Measurements from ENCODE around the gene PTPN4.
A peak's percentile ranks its signal among the peaks of the same experiment; 100 is the strongest.

Gene PTPN4

DNA sequence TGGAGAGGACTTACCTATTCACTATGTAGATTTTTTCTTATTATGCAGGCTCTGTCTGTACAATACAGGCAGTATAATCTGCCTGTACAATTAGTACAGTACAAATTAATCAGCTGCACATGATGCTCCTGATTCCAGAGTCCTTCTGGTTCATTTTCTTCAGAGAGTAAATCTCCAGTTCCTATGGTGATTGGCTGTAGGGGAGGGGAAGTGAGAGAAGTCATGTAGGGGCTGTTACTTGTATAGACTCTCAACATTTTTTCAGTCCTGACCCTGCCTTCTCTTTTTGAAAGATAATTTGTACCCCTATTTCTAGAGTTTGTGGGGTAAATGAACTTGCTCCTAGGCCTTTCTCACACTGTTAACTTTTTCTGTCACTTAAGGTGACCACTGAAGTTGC lies 54.5 kb downstream of the PTPN4 start:
- H3K27me3 ChIP-seq (ENCODE audit: insufficient read depth, low read length): no peaks in the 10 kb centered on the region
- no peak overlapping the region for H3K23ac ChIP-seq (ENCODE audit: low read length)
- no peak overlapping the region for H4K91ac ChIP-seq (ENCODE audit: low read depth, low read length)
- no peaks in the 10 kb centered on the region for H3K79me1 ChIP-seq (ENCODE audit: low read length)
- no peak overlapping the region for H3K4me2 ChIP-seq (ENCODE audit: low read length)
- H2AFZ ChIP-seq (ENCODE audit: insufficient read depth, low read length, poor library complexity): no peak overlapping the region
- no peak overlapping the region for H2BK120ac ChIP-seq (ENCODE audit: insufficient read depth, low read length, poor library complexity)
- H3K4me3 ChIP-seq (ENCODE audit: low read depth, low read length): no peak overlapping the region
- no peak overlapping the region for H3K9ac ChIP-seq (ENCODE audit: low read length)
- H3K4me1 ChIP-seq (ENCODE audit: control insufficient read depth in 1 of 2, insufficient read depth in 2 of 2, low read length in 2 of 2): no peaks in the 10 kb centered on the region
- no peaks in the 10 kb centered on the region for H3K36me3 ChIP-seq (ENCODE audit: control insufficient read depth in 1 of 2, insufficient read depth in 2 of 2, low read length in 2 of 2)
- no peaks in the 10 kb centered on the region for H3K9me3 ChIP-seq (ENCODE audit: insufficient read depth, low read depth, low read length)
- no peak for DNase-seq
- H3K4ac ChIP-seq (ENCODE audit: low read depth, low read length): no peak overlapping the region
- no peak overlapping the region for H4K12ac ChIP-seq (ENCODE audit: low read depth, low read length)
- no peak overlapping the region for H2BK12ac ChIP-seq (ENCODE audit: low read length)
- H3K79me2 ChIP-seq (ENCODE audit: control insufficient read depth, insufficient read depth, low read length, poor library complexity): no peaks in the 10 kb centered on the region
- no peak overlapping the region for H3K14ac ChIP-seq (ENCODE audit: low read length)
- H3K27ac ChIP-seq (ENCODE audit: low read depth, low read length): no peak overlapping the region
- H3K18ac ChIP-seq (ENCODE audit: low read length): no peak overlapping the region
- no peak overlapping the region for H4K8ac ChIP-seq (ENCODE audit: low read depth, low read length)
- no peak overlapping the region for H2BK5ac ChIP-seq (ENCODE audit: low read depth, low read length, poor library complexity)
- no peak overlapping the region for H2AK5ac ChIP-seq (ENCODE audit: low read length)

DNA sequence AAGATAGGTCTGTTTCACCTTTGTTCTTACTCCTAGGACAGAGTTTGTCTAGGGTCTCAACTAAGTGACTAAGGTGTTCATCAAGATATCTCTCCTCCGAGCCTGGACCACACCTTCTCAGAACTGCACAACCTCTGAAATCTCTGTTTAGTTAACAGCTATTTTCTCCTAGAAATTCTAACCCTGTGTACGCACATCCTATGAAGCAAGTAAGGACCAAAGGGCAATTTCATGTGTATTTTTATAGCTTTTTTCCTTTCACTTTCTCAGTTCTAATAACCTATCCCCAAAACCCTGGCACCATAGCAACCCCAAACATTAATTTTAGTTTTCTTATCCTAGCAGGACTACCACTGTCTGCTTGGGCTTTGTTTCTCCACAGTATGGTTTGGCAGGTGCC lies 59.1 kb downstream of the PTPN4 start:
- H4K12ac ChIP-seq (ENCODE audit: low read depth, low read length): no peak overlapping the region
- no peak overlapping the region for H3K18ac ChIP-seq (ENCODE audit: low read length)
- H2BK5ac ChIP-seq (ENCODE audit: low read depth, low read length, poor library complexity): no peak overlapping the region
- no peak overlapping the region for H2BK120ac ChIP-seq (ENCODE audit: insufficient read depth, low read length, poor library complexity)
- H3K4me3 ChIP-seq (ENCODE audit: low read depth, low read length): no peak overlapping the region
- H3K23ac ChIP-seq (ENCODE audit: low read length): no peak overlapping the region
- no peaks in the 10 kb centered on the region for H3K79me2 ChIP-seq (ENCODE audit: control insufficient read depth, insufficient read depth, low read length, poor library complexity)
- no peak overlapping the region for H3K4me2 ChIP-seq (ENCODE audit: low read length)
- no peaks in the 10 kb centered on the region for H3K27me3 ChIP-seq (ENCODE audit: insufficient read depth, low read length)
- no peak overlapping the region for H2BK12ac ChIP-seq (ENCODE audit: low read length)
- no peak overlapping the region for H3K14ac ChIP-seq (ENCODE audit: low read length)
- no peak overlapping the region for H4K91ac ChIP-seq (ENCODE audit: low read depth, low read length)
- H3K4ac ChIP-seq (ENCODE audit: low read depth, low read length): no peak overlapping the region
- H3K36me3 ChIP-seq (ENCODE audit: control insufficient read depth in 1 of 2, insufficient read depth in 2 of 2, low read length in 2 of 2): no peaks in the 10 kb centered on the region
- DNase-seq: no peak
- H3K27ac ChIP-seq (ENCODE audit: low read depth, low read length): no peak overlapping the region
- H2AFZ ChIP-seq (ENCODE audit: insufficient read depth, low read length, poor library complexity): no peak overlapping the region
- H3K79me1 ChIP-seq (ENCODE audit: low read length): no peaks in the 10 kb centered on the region
- H3K9me3 ChIP-seq (ENCODE audit: insufficient read depth, low read depth, low read length): peaks cover 1% of the 10 kb centered on the region
- WGBS (ENCODE audit: extremely low coverage, insufficient coverage, insufficient read length): no CpG with 5 or more reads among the region's 2 CpGs
- no peak overlapping the region for H3K9ac ChIP-seq (ENCODE audit: low read length)
- no peak overlapping the region for H2AK5ac ChIP-seq (ENCODE audit: low read length)
- H3K4me1 ChIP-seq (ENCODE audit: control insufficient read depth in 1 of 2, insufficient read depth in 2 of 2, low read length in 2 of 2): peaks cover 0 to 2% of the 10 kb centered on the region in 2 experiments
- H4K8ac ChIP-seq (ENCODE audit: low read depth, low read length): no peak overlapping the region

DNA sequence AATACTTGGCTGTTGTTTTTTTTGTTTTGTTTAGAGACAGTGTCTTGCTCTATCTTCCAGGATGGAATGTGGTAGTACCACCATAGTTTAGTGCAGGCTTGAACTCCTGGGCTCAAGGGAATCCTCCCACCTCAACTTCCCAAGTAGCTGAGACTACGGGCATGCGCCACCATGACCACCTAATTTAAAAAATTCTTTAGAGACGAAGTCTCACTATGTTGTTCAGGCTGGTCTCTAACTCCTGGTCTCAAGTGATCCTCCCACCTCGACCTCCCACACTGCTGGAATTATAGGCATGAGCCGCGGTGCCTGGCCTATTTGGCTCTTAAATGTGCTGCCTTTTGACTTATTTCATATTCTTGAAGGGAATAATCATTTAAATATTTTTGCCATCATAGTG lies 60.1 kb downstream of the PTPN4 start:
- H3K79me2 ChIP-seq (ENCODE audit: control insufficient read depth, insufficient read depth, low read length, poor library complexity): no peaks in the 10 kb centered on the region
- no peaks in the 10 kb centered on the region for H3K36me3 ChIP-seq (ENCODE audit: control insufficient read depth in 1 of 2, insufficient read depth in 2 of 2, low read length in 2 of 2)
- no peak overlapping the region for H4K8ac ChIP-seq (ENCODE audit: low read depth, low read length)
- H3K79me1 ChIP-seq (ENCODE audit: low read length): no peaks in the 10 kb centered on the region
- H3K18ac ChIP-seq (ENCODE audit: low read length): no peak overlapping the region
- no peak overlapping the region for H3K4ac ChIP-seq (ENCODE audit: low read depth, low read length)
- H2AK5ac ChIP-seq (ENCODE audit: low read length): no peak overlapping the region
- H3K14ac ChIP-seq (ENCODE audit: low read length): no peak overlapping the region
- no peak overlapping the region for H2BK12ac ChIP-seq (ENCODE audit: low read length)
- DNase-seq: peak; percentile 6 to 50
- H3K9me3 ChIP-seq (ENCODE audit: insufficient read depth, low read depth, low read length): peaks cover 1% of the 10 kb centered on the region
- H3K4me1 ChIP-seq (ENCODE audit: control insufficient read depth in 1 of 2, insufficient read depth in 2 of 2, low read length in 2 of 2): peaks cover 0 to 2% of the 10 kb centered on the region in 2 experiments
- no peak overlapping the region for H3K4me2 ChIP-seq (ENCODE audit: low read length)
- H4K12ac ChIP-seq (ENCODE audit: low read depth, low read length): no peak overlapping the region
- no peak overlapping the region for H3K4me3 ChIP-seq (ENCODE audit: low read depth, low read length)
- WGBS (ENCODE audit: extremely low coverage, insufficient coverage, insufficient read length): no CpG with 5 or more reads among the region's 6 CpGs
- H3K9ac ChIP-seq (ENCODE audit: low read length): no peak overlapping the region
- no peak overlapping the region for H2BK120ac ChIP-seq (ENCODE audit: insufficient read depth, low read length, poor library complexity)
- H3K27me3 ChIP-seq (ENCODE audit: insufficient read depth, low read length): no peaks in the 10 kb centered on the region
- no peak overlapping the region for H2BK5ac ChIP-seq (ENCODE audit: low read depth, low read length, poor library complexity)
- H3K27ac ChIP-seq (ENCODE audit: low read depth, low read length): no peak overlapping the region
- H3K23ac ChIP-seq (ENCODE audit: low read length): no peak overlapping the region
- no peak overlapping the region for H4K91ac ChIP-seq (ENCODE audit: low read depth, low read length)
- no peak overlapping the region for H2AFZ ChIP-seq (ENCODE audit: insufficient read depth, low read length, poor library complexity)

DNA sequence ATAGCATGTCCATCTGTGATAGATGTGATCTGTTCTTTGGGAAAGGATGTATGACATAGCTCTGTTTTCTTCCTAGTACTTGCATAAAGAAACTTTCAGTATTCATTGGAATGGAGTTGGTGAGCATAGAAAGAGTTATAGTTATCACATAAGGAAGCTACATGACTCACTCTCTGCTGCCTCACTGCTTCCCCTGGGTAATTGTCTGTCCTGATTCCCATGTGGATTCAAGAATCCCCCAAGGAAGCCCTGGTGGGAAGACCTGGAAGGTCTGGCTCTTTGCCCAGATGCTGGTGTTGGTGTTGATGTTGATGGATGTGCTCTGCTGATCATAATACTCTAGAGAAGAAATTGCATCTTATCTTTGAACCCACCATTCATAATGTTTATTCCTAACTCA lies 60.6 kb downstream of the PTPN4 start:
- Histone ChIP-seq H4K8ac (ENCODE audit: low read depth, low read length) (no peak overlapping the region), H3K9me3 (ENCODE audit: insufficient read depth, low read depth, low read length) (peaks cover 1% of the 10 kb centered on the region), H3K79me1 (ENCODE audit: low read length) (no peaks in the 10 kb centered on the region), H2AFZ (ENCODE audit: insufficient read depth, low read length, poor library complexity) (no peak overlapping the region), H3K18ac (ENCODE audit: low read length) (no peak overlapping the region), H4K12ac (ENCODE audit: low read depth, low read length) (no peak overlapping the region), H2AK5ac (ENCODE audit: low read length) (no peak overlapping the region), H3K9ac (ENCODE audit: low read length) (no peak overlapping the region), H3K36me3 (ENCODE audit: control insufficient read depth in 1 of 2, insufficient read depth in 2 of 2, low read length in 2 of 2) (no peaks in the 10 kb centered on the region), H2BK12ac (ENCODE audit: low read length) (no peak overlapping the region), H2BK5ac (ENCODE audit: low read depth, low read length, poor library complexity) (no peak overlapping the region), H3K4ac (ENCODE audit: low read depth, low read length) (no peak overlapping the region), H3K27ac (ENCODE audit: low read depth, low read length) (no peak overlapping the region), H3K23ac (ENCODE audit: low read length) (no peak overlapping the region), H3K14ac (ENCODE audit: low read length) (no peak overlapping the region), H3K4me2 (ENCODE audit: low read length) (no peak overlapping the region), H4K91ac (ENCODE audit: low read depth, low read length) (no peak overlapping the region), H3K4me3 (ENCODE audit: low read depth, low read length) (no peak overlapping the region), H2BK120ac (ENCODE audit: insufficient read depth, low read length, poor library complexity) (no peak overlapping the region), H3K4me1 (ENCODE audit: control insufficient read depth in 1 of 2, insufficient read depth in 2 of 2, low read length in 2 of 2) (peaks cover 0 to 2% of the 10 kb centered on the region in 2 experiments), H3K79me2 (ENCODE audit: control insufficient read depth, insufficient read depth, low read length, poor library complexity) (no peaks in the 10 kb centered on the region), H3K27me3 (ENCODE audit: insufficient read depth, low read length) (no peaks in the 10 kb centered on the region)
- DNase-seq: peak in 1 of 2 donors; percentile 23

DNA sequence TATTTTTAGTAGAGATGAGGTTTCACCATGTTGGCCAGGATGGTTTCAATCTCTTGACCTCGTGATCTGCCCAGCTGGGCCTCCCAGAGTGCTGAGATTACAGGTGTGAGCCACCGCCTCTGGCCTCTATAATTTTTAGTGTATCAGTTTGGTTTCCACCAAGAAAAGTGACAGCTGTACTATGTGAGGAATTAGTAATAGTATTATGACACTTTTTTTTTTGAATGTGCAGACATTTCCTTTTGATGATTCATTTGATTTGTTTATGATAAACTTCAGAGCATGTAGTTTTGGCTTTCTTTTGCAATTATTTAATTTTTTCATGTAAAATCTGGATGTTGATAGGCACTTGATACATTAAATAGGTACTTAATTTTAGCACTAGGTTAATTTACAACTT lies 61.5 kb downstream of the PTPN4 start:
- no peak overlapping the region for H4K8ac ChIP-seq (ENCODE audit: low read depth, low read length)
- H3K4me3 ChIP-seq (ENCODE audit: low read depth, low read length): no peak overlapping the region
- no peak overlapping the region for H2AFZ ChIP-seq (ENCODE audit: insufficient read depth, low read length, poor library complexity)
- no peak overlapping the region for H3K23ac ChIP-seq (ENCODE audit: low read length)
- no peak overlapping the region for H2BK120ac ChIP-seq (ENCODE audit: insufficient read depth, low read length, poor library complexity)
- H3K79me2 ChIP-seq (ENCODE audit: control insufficient read depth, insufficient read depth, low read length, poor library complexity): no peaks in the 10 kb centered on the region
- H3K18ac ChIP-seq (ENCODE audit: low read length): no peak overlapping the region
- H3K27ac ChIP-seq (ENCODE audit: low read depth, low read length): no peak overlapping the region
- no CpG with 5 or more reads among the region's 2 CpGs for WGBS (ENCODE audit: extremely low coverage, insufficient coverage, insufficient read length)
- no peaks in the 10 kb centered on the region for H3K36me3 ChIP-seq (ENCODE audit: control insufficient read depth in 1 of 2, insufficient read depth in 2 of 2, low read length in 2 of 2)
- no peaks in the 10 kb centered on the region for H3K79me1 ChIP-seq (ENCODE audit: low read length)
- H3K9ac ChIP-seq (ENCODE audit: low read length): no peak overlapping the region
- no peak overlapping the region for H4K91ac ChIP-seq (ENCODE audit: low read depth, low read length)
- H3K4me2 ChIP-seq (ENCODE audit: low read length): no peak overlapping the region
- H3K27me3 ChIP-seq (ENCODE audit: insufficient read depth, low read length): no peaks in the 10 kb centered on the region
- H2AK5ac ChIP-seq (ENCODE audit: low read length): no peak overlapping the region
- no peak overlapping the region for H3K4ac ChIP-seq (ENCODE audit: low read depth, low read length)
- H3K14ac ChIP-seq (ENCODE audit: low read length): no peak overlapping the region
- peak in 1 of 2 donors; percentile 5 for DNase-seq
- no peak overlapping the region for H2BK5ac ChIP-seq (ENCODE audit: low read depth, low read length, poor library complexity)
- peaks cover 1% of the 10 kb centered on the region for H3K9me3 ChIP-seq (ENCODE audit: insufficient read depth, low read depth, low read length)
- no peak overlapping the region for H2BK12ac ChIP-seq (ENCODE audit: low read length)
- H4K12ac ChIP-seq (ENCODE audit: low read depth, low read length): no peak overlapping the region
- H3K4me1 ChIP-seq (ENCODE audit: control insufficient read depth in 1 of 2, insufficient read depth in 2 of 2, low read length in 2 of 2): peaks cover 0 to 2% of the 10 kb centered on the region in 2 experiments

Data from trophoblast cell (in vitro differentiated cells and primary cell).